GM10248 (cell line): ENCODE measurements around the gene PRIMA1.

Source experiments
- CTCF ChIA-PET: fragments of 300-600 bp; sonication (Branson Sonifier 250); formaldehyde crosslinking; extraction: SDS; loops from one replicate; lab custom pipeline; 2021; ENCODE audit warnings: antibody characterized with exemption; lab: Yijun Ruan, JAX
- POLR2A ChIA-PET: fragments of 350-650 bp; sonication (Branson Sonifier 250); formaldehyde crosslinking; extraction: SDS; loops from one replicate; lab custom pipeline; 2020; ENCODE audit warnings: antibody characterized with exemption; lab: Yijun Ruan, JAX
- DNase-seq: peaks from one replicate; pipeline ENCODE4 v3.0.0; 2012; ENCODE audit errors: extremely low spot score
- TF ChIP-seq, protein P1 (sequence below): IDR thresholded peaks from 2 replicates; pipeline ENCODE4 v1.5.1; 2012; ENCODE audit warnings: mild to moderate bottlenecking, low read depth; ENCODE audit errors: extremely low read depth, missing control alignments, control extremely low read depth

PRIMA1 gene

DNA sequence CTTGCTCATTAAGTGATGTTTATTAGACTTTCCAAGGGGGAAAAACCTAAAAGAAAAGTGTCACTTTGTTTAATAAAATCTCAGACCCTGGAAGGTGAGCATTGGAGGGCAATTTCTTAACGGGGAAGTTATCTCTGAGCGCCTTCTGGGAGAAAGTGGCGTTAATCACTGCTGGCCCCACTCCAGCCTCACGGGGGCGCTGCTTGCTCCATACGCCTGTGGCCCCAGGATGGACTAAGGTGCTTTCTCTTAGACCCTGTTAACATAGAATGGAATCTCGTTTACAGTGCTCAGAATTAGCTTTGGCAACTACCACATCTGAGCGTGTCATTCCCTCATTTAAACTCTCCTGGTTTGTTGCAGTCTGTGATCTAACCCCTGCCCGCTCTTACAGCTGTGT is 16.4 kb upstream of the PRIMA1 start:
- POLR2A ChIA-PET = no interaction called here
- DNase-seq = no peak
- CTCF ChIA-PET = no interaction called here

DNA sequence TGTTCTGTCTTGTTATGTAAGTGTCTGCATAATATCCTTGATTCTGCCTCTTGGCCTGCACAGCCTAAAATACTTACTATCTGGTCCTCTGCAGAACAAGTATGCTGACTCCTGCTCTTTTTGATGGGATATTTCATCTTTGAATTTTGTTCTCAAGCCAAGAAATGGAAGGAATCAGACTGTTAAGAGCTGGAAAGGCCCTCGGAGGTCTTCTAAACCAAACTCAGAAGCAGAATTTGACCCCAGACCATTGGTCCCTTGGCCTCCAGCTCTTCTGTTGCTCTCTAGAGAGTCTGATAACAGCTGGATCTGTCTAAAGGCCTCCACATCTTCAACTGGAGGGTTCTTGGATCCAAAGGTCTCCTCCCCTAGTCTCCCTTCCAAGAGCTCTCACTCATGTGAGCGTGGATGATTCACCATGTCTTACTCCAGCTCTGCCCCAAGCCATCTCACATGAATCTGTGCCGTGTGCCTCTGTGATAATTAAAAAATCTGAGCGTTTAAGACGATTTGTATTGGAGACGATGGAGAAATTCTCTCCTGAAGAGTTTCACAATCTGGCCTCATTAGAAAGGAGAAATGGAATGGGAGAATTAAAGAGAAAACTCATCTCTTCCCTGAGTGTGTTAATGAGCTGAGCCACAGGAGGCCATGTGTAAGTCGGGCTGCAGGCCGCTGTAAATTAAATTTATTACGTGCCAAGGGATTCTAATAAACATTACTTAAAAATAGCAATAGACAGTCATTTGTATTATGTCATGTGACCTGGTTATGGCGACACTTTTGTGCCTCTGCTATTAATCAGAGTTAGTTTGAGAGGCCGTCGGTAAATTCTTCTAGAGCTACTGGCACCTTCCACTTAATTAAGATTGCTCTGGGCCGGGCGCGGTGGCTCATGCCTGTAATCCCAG is 15.4 kb upstream of the PRIMA1 start:
- TF ChIP-seq, protein P1, sequence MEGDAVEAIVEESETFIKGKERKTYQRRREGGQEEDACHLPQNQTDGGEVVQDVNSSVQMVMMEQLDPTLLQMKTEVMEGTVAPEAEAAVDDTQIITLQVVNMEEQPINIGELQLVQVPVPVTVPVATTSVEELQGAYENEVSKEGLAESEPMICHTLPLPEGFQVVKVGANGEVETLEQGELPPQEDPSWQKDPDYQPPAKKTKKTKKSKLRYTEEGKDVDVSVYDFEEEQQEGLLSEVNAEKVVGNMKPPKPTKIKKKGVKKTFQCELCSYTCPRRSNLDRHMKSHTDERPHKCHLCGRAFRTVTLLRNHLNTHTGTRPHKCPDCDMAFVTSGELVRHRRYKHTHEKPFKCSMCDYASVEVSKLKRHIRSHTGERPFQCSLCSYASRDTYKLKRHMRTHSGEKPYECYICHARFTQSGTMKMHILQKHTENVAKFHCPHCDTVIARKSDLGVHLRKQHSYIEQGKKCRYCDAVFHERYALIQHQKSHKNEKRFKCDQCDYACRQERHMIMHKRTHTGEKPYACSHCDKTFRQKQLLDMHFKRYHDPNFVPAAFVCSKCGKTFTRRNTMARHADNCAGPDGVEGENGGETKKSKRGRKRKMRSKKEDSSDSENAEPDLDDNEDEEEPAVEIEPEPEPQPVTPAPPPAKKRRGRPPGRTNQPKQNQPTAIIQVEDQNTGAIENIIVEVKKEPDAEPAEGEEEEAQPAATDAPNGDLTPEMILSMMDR = no peak
- ChIA-PET CTCF (interaction anchor here (1.1 to 1.3 kb wide), 2 partner anchors 8 to 32 kb away, joined by 3 to 4 read pairs; no protein-coding TSS in a partner anchor), POLR2A (no interaction called here)
- DNase-seq = no peak

More for the DNA sequence above, 16.4 kb upstream of the PRIMA1 start:
- TF ChIP-seq, protein P1 = no peak

DNA sequence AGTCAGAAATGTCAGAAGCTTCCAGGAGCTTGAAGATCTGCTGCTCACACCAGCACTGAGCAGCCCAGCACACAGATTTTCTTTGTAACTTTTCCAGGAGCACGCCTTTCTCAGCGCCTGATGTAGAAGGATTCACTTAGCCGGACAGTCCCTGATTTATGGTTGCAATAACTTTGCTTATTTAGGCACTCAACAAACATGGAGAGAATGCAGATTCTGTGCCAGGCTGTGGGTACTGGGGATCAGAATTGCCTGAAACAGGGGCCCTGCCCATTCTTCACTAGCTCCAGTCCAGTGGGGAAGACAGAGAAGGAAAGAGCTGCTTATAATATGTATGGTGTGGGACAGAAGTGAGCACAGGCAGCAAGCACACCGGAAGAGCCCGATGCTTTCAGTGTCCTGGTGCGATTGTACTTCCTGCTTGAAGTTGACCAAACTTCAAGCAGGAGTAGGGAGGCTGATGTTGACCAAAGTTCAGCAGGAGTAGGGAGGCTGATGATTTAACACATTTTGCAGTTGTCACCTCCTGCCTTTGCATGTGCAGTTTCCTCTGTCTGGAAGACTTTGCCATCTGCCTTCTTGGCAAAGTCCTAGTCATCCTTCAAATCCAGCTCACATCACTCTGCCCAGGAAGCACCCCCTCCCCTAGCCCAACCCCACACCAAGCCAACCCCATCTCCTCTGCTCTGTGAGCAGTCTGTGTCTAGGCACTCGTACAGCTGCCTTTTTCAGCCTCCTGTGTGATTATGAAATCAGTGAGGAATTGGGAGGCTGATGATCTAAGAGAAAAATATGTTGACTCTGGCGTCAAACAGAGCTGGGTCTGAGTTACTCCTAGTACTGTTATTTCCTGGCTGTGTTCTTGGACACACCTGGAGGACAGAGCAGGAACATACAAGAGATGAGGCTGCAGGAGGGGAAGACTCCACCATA is 12.0 kb upstream of the PRIMA1 start:
- POLR2A ChIA-PET = no interaction called here
- no peak for DNase-seq
- TF ChIP-seq, protein P1 = no peak
- CTCF ChIA-PET = no interaction called here

DNA sequence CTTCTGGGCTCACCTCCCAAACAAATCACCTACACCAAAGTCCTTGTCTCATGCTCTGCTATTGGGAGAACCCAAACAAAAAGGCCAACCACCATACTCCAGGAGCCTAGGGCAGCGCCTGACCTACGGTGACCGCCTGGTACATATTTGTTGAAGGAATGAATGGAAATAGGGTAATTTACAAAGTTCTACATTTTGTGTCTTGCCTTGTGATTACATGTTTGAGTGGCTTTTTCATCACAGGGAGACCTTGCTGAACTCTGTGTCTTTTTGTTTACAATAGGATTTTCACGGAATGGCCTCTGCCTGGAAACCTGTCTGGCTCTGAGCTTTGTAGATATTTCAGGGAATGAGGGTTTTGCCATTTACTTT is 11.3 kb upstream of the PRIMA1 start:
- ChIA-PET CTCF (no interaction called here), POLR2A (no interaction called here)
- TF ChIP-seq, protein P1 = no peak
- no peak for DNase-seq

DNA sequence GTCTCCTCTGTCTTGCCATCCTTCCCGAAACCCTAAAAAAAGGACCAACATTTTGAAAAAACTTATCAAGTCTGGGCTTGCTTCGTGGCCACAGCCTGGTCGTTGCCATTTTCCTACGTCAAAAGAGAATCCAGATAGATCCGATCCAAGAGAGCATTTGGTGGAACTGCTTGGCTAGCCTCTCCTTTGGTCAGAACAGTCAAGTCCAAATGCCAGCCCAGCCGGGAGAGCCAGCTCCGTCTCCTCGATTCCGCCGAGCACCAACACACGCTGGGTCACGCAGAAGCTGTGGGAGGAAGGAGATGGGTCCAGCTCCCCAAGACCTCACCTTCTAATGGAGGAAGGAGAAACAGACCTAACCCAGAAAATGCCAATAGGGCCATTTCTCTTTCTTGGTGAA is 9.3 kb upstream of the PRIMA1 start:
- no peak for DNase-seq
- CTCF ChIA-PET = no interaction called here

DNA sequence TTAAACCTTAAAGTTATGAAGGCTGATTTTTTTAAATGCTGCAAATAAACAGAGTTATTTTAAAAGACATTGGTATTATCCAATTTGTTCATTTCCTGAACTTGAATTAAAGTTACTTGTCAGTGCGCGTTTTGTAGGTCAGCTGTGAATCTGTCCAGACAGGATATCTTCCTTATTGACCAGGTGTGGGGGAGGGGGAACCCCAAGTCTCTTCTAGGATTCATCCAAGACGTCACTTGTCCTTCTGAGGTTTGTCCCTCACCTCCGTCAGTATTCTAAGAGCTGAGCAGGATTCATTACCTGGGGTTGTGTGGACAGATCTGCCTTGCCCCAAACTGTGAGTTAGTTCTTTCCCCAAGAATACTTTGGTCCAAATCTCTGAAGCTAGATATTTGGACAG is 8.8 kb upstream of the PRIMA1 start:
- ChIA-PET CTCF (interaction anchor here (1.1 kb wide), 1 partner anchor 10 kb away, joined by 3 read pairs; no protein-coding TSS in a partner anchor), POLR2A (no interaction called here)
- TF ChIP-seq, protein P1 = no peak
- no peak for DNase-seq

More for the DNA sequence above, 9.3 kb upstream of the PRIMA1 start:
- POLR2A ChIA-PET = no interaction called here
- TF ChIP-seq, protein P1 = no peak
